ENCODE results near the gene ELOVL1. TPM values are rescaled to one million over a fixed set of nuclear protein-coding genes. Genes with fewer than 3 reads are reported as not detected.

ELOVL1 gene
- total RNA-seq, 1 experiment from 2014 or later = 46.3 TPM

DNA sequence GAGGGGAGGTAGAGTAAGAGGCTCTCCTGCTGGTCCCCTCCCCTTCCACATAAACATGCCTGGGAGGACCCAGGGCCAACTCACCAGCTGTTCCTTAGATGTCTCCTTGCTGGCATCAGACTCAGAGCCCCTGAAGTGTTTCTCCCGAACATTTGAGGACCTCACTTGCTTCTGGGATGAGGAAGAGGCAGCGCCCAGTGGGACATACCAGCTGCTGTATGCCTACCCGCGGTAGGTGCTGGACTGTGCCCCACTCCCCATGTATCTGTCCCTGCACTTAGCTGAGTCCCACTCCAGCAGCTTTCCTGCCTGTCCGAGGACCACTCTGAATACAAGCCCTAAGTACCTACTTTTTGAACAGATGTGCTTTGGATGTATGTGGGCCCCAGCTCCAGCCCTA is 29.8 kb downstream of the ELOVL1 start:
- no peak overlapping the region for H3K27ac ChIP-seq
- H3K4me1 ChIP-seq = no peaks in the 10 kb centered on the region
- H3K27me3 ChIP-seq = no peaks in the 10 kb centered on the region
- no peak for DNase-seq
- H3K36me3 ChIP-seq = no peaks in the 10 kb centered on the region
- no peak overlapping the region for H3K4me3 ChIP-seq
- H3K9me3 ChIP-seq (replicated peaks) = no peaks in the 10 kb centered on the region

DNA sequence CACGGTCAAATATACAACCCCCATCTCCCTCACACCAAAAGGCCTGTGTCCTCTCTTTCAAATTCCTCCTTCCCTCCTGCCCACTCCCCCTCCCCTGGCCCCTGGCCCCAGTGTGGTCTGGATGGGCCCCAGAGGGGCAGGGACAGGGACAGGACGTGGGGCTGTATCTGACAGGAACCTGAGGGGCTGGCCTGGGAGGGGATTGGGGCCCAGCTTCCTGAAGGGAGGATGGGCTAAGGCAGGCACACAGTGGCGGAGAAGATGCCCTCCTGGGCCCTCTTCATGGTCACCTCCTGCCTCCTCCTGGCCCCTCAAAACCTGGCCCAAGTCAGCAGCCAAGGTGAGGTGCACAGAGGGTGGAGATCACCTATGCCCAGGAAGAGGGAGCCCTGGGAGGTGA is 30.2 kb downstream of the ELOVL1 start, which contains the start of gene MPL:
TSS of gene MPL (plus strand) at position 231 of the 400 bp plus-strand sequence. CDS start at position 262, 31 bp downstream.
- H3K4me1 ChIP-seq = no peaks in the 10 kb centered on the region
- no peaks in the 10 kb centered on the region for H3K27me3 ChIP-seq
- DNase-seq = no peak
- H3K27ac ChIP-seq = no peak within 1 kb of the TSS
- H3K9me3 ChIP-seq (replicated peaks) = no peaks in the 10 kb centered on the region
- H3K4me3 ChIP-seq = no peak within 1 kb of the TSS
- no peaks in the 10 kb centered on the region for H3K36me3 ChIP-seq

DNA sequence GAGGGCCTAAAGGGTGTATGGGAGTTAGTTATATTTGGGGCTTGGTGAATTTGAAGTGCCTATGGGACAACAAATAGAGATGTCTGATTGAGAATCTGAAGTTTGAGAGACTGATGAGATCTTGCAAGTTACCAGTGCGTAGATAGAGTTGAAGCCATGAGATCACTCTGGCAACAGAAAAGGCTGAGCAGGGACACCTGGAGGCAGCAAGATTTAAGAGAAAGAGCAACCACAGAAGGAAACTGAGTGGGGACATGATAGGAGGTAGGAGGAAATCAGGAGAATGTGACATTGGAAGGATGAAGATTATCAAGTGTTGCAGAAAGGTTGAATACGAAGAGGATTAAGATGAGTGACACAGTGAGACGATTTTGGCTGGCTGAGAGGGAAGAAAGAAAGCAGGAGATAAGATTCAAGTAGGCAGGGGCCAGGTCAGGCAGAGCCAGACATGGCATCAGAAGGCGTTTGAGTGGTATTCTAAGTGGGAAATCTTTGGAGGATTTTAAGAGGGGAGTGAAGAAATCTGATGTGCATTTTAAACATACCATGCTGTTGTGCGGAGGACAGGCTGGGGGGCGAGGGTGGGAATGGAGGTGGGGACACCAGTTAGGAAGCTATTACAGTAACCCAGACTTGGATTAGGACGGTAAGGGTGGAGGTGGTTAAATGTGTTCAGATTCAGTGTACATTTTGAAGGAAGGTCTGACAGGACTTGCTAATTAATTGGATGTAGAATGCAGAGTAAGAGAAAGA is 33.2 kb downstream of the ELOVL1 start:
- H3K4me1 ChIP-seq = no peaks in the 10 kb centered on the region
- DNase-seq = no peak
- no peaks in the 10 kb centered on the region for H3K9me3 ChIP-seq (replicated peaks)
- no peak overlapping the region for H3K4me3 ChIP-seq
- no peaks in the 10 kb centered on the region for H3K36me3 ChIP-seq
- no peak overlapping the region for H3K27ac ChIP-seq
- no peaks in the 10 kb centered on the region for H3K27me3 ChIP-seq

DNA sequence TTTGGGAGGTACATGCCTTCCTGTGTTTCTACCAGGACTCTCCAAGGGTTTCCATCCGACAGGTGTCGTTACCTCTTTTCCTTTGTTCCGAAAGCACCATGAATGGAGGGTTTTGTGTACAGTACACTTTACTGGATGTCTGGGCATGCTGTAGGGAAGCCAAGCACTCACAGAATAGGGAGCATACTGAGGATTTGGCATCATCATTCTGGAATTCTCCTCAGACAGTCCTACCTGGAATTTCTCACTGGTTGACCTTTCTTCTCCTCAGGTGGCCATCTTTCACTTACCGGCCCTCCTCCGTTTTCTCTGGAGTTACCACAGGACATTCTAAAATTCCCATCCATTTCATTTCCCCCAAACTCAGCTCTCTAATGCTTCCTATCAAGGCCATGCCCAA is 36.1 kb downstream of the ELOVL1 start:
- Histone ChIP-seq H3K27me3 (no peaks in the 10 kb centered on the region), H3K9me3 (replicated peaks) (peaks cover 6% of the 10 kb centered on the region; the same call in 1 of the 2 replicates), H3K36me3 (no peaks in the 10 kb centered on the region), H3K4me1 (no peaks in the 10 kb centered on the region), H3K27ac (no peak overlapping the region), H3K4me3 (no peak overlapping the region)
- DNase-seq = no peak

DNA sequence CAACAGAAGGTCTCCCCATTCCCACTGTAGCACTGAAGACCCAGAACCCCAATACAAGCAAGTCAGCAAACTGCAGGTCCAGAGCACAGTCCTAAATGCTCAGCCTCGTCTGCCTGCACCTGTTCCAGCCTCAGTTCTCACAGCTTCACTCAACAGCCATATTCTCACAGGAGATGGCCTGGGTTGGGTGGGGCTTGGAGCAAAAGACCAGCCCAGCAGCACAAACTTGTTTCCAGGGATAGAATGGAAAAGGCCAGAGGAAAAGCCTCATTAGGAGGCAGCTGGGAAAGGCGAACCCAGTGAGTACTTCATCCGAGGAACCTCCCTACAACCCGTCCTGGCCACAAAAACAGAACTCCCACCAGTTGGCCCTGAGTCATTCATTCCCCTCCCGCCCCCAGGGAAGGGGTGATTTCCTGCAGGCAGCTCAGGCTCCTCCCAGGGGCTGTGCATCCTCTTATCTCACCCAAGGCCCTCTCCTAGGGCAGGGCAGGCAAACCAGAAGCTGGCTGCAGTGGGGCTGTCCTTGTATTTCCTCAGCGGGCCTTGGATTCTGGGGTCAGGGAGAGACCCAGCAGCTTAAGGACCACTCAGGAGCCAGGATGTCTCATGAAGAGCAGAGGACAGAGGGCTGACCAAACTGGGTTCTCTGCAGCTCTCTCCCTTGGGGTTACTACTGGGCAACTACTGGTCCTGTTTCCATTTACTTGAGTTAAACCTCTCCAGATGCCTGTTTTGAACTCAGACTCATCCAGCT is 37.6 kb downstream of the ELOVL1 start:
- Histone ChIP-seq H3K9me3 (replicated peaks) (peaks cover 6% of the 10 kb centered on the region; the same call in 1 of the 2 replicates), H3K4me1 (no peaks in the 10 kb centered on the region), H3K36me3 (no peaks in the 10 kb centered on the region), H3K4me3 (no peak overlapping the region), H3K27ac (no peak overlapping the region), H3K27me3 (no peaks in the 10 kb centered on the region)
- peak; percentile 37 to 49 for DNase-seq

DNA sequence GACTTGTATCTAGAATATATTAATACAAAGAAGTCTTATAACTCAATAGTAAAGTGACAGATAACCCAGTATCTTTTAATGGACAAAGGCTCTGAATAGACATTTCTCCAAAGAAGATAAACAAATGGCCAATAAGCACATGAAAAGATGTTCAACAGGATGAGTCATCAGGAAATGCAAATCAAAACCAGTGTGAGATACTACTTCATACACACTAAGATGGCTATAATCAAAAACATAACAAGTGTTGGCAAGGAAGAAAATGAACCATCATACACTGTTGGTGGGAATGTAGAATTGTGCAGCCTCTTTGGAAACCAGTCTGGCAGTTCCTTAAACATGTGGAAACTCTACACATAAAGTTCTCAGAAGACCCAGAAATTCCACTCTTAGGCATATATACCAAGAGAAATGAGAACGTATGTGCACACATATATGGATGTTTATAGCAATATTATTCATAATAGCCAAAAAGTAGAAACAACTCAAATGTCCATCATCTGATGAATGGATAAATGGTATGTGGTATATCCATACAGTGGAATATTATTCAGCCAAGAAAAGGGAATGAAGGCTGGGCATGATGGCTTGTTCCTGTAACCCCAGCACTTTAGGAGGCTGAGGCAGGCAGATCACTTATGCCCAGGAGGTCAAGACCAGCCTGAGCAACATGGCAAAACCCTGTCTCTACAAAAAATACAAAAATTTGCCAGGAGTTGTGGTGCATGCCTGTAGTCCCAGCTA is 40.1 kb downstream of the ELOVL1 start:
- H3K4me1 ChIP-seq = no peaks in the 10 kb centered on the region
- no peak overlapping the region for H3K27ac ChIP-seq
- no peak overlapping the region for H3K4me3 ChIP-seq
- peaks cover 6% of the 10 kb centered on the region; the same call in 1 of the 2 replicates for H3K9me3 ChIP-seq (replicated peaks)
- no peaks in the 10 kb centered on the region for H3K27me3 ChIP-seq
- no peak for DNase-seq
- no peaks in the 10 kb centered on the region for H3K36me3 ChIP-seq

DNA sequence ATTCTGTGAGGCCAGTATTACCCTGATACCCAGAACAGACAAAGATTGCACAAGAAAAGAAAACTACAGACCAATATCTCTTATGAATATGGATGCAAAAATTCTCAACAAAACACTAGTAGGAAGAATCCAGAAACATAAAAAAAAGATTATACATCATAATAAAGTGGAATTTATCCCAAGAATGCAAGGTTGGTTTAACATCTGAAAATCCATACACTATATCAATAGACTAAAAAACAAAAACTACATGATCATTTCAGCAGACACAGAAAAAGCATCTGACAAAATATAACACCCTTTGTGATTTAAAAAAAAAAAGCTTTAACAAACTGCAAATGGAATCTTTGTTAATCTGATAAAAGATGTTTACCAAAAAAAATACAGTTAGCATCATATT is 42.4 kb downstream of the ELOVL1 start:
- peaks cover 6% of the 10 kb centered on the region; the same call in 1 of the 2 replicates for H3K9me3 ChIP-seq (replicated peaks)
- no peak for DNase-seq
- no peak overlapping the region for H3K27ac ChIP-seq
- H3K36me3 ChIP-seq = no peaks in the 10 kb centered on the region
- H3K4me3 ChIP-seq = no peak overlapping the region
- H3K27me3 ChIP-seq = no peaks in the 10 kb centered on the region
- H3K4me1 ChIP-seq = no peaks in the 10 kb centered on the region

DNA sequence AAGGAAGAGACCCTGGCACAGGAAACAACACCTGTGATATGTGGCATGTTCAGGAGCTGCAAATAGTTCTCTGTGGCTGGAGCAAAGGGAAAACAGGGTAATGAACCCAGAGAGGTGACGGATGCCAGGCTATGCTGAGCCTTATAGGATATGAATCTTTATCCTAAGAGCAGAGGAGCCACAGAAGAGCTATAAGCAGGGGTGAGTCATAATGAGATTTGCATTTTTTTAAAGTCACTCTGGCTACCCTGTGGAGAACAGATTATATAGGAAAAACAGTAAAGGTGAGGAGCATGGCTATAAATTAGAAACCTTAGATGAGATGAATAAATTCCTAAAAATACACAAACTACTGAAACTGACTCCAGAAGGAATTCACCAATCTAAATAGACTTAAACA is 43.0 kb downstream of the ELOVL1 start:
- no peak overlapping the region for H3K4me3 ChIP-seq
- no peaks in the 10 kb centered on the region for H3K36me3 ChIP-seq
- DNase-seq = no peak
- no peaks in the 10 kb centered on the region for H3K27me3 ChIP-seq
- H3K27ac ChIP-seq = no peak overlapping the region
- H3K9me3 ChIP-seq (replicated peaks) = peaks cover 6% of the 10 kb centered on the region; the same call in 1 of the 2 replicates
- H3K4me1 ChIP-seq = no peaks in the 10 kb centered on the region

DNA sequence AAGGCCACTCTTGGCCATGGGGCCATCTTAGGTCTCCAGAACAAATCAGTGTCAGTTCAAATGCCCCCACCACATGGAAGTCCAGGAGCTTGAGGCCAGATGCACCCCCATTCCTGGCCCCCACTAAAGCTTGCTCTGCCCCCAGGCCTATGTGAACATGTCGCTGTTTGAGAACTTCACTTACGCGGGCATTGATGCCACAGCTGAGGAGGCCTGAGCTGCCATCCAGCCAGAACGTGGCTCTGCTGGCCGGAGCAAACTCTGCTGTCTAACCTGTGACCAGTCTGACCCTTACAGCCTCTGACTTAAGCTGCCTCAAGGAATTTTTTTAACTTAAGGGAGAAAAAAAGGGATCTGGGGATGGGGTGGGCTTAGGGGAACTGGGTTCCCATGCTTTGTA is 45.3 kb downstream of the ELOVL1 start:
- Histone ChIP-seq H3K36me3 (no peaks in the 10 kb centered on the region), H3K4me1 (no peaks in the 10 kb centered on the region), H3K27ac (no peak overlapping the region), H3K4me3 (no peak overlapping the region), H3K9me3 (replicated peaks) (no peaks in the 10 kb centered on the region), H3K27me3 (no peaks in the 10 kb centered on the region)
- DNase-seq = no peak

DNA sequence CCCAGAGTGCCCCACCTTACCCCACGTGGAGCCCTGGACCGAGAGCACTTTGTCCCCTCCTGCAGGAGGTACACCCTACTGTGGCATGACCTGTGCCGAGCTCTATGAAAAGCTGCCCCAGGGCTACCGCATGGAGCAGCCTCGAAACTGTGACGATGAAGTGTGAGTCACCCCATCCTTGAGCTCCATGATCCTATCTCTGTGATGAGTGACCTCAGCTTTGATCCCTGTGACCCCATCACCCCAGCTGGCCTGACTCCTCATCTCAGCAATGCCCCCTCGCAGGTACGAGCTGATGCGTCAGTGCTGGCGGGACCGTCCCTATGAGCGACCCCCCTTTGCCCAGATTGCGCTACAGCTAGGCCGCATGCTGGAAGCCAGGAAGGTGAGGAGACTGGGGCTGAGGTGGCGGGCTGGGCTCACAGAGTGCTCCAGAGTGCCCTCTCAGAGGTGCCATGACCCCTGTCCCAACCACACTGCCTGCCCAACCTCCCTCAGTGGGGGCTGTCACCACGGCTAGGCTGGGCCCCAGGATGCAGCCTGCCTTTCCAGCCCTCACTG is 46.4 kb downstream of the ELOVL1 start:
- no peaks in the 10 kb centered on the region for H3K27me3 ChIP-seq
- H3K27ac ChIP-seq = no peak overlapping the region
- no peak overlapping the region for H3K4me3 ChIP-seq
- no peaks in the 10 kb centered on the region for H3K4me1 ChIP-seq
- no peaks in the 10 kb centered on the region for H3K36me3 ChIP-seq
- no peaks in the 10 kb centered on the region for H3K9me3 ChIP-seq (replicated peaks)
- no peak for DNase-seq

DNA sequence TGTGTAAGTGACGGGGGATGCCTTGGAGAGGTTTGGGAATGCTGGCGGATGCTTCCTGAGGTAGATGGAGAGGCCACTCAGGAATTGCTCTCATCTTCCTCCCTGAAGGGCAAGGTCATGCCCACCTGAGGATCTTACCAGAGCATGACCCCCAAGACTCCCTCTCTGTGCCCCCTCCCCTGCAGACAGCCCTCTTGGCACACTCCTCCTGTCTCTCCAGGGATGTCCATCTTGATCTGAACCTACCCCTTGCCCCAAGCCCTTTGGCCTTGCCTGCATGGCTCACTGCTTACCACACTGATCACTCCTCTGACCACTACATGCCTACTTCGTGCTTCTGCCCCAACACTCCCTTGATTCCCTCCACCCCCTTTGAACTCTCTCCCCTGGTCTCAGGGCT is 48.0 kb downstream of the ELOVL1 start:
- H3K27ac ChIP-seq = no peak overlapping the region
- H3K36me3 ChIP-seq = no peaks in the 10 kb centered on the region
- no peak overlapping the region for H3K4me3 ChIP-seq
- no peaks in the 10 kb centered on the region for H3K9me3 ChIP-seq (replicated peaks)
- DNase-seq = no peak
- no peaks in the 10 kb centered on the region for H3K4me1 ChIP-seq
- H3K27me3 ChIP-seq = no peaks in the 10 kb centered on the region

DNA sequence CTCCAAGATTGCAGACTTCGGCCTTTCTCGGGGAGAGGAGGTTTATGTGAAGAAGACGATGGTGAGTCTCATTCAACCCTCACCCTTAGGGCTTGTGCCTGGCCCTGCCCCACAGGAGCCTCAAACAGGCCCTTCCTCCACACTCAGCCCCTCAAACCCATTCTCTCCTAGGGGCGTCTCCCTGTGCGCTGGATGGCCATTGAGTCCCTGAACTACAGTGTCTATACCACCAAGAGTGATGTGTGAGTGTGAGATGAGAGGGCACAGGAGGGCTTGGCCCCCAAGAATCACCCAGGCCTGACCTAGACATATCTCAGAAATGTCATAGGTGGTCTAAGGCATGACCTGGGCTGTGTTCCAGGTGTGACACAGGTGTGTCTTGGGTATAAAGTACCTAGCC is 48.5 kb downstream of the ELOVL1 start:
- H3K27me3 ChIP-seq = no peaks in the 10 kb centered on the region
- no peaks in the 10 kb centered on the region for H3K36me3 ChIP-seq
- H3K9me3 ChIP-seq (replicated peaks) = no peaks in the 10 kb centered on the region
- no peak overlapping the region for H3K4me3 ChIP-seq
- no peaks in the 10 kb centered on the region for H3K4me1 ChIP-seq
- H3K27ac ChIP-seq = no peak overlapping the region
- DNase-seq = no peak

DNA sequence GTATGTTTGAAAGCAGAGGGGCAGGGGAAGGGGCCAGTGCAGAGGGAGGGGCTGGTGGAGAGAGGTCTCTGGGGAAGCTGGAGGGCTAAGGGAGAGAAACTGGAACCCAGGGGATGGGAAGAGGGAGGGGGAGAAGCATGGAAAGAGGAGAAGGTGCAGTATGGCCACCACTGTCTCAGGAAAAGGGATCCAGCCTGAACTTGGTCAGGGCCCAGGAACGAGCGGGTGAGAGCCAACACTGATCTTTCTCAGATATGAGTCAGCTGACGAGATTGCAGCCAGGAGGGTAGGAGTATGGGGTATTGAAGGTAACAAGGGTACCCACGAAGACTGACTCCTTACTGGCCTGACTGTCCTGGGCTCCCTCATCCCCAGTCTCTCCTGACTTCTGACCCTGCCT is 49.0 kb downstream of the ELOVL1 start:
- H3K36me3 ChIP-seq = no peaks in the 10 kb centered on the region
- no peaks in the 10 kb centered on the region for H3K9me3 ChIP-seq (replicated peaks)
- no peaks in the 10 kb centered on the region for H3K4me1 ChIP-seq
- H3K27me3 ChIP-seq = no peaks in the 10 kb centered on the region
- no peak for DNase-seq
- H3K27ac ChIP-seq = no peak overlapping the region
- H3K4me3 ChIP-seq = no peak overlapping the region

DNA sequence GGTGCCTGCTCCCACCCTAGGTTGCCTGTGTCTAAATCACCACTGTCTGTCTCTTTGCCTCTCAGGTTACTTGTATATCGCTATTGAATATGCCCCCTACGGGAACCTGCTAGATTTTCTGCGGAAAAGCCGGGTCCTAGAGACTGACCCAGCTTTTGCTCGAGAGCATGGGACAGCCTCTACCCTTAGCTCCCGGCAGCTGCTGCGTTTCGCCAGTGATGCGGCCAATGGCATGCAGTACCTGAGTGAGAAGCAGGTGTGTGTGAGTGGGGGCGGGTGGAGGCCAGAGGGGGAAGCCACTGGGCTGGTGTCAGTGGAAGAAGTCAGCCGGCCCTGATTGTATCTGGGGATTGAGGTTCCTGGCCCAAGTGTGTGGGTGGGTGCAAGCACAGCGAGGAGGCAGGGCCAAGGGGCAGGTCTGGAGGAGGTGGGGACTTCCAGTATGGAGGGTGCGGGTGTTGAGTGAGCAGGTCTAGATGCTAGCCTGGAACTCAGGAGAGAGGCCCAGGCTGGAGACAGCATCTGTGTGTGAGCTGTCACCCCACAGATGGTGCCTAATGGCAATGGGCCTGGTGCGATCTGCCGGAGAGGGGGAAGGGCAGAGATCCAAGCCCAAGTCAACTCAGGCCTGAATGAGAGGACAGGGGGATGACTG is 49.9 kb downstream of the ELOVL1 start:
- no peak for DNase-seq
- no peak overlapping the region for H3K27ac ChIP-seq
- no peaks in the 10 kb centered on the region for H3K4me1 ChIP-seq
- H3K27me3 ChIP-seq = no peaks in the 10 kb centered on the region
- no peak overlapping the region for H3K4me3 ChIP-seq
- no peaks in the 10 kb centered on the region for H3K9me3 ChIP-seq (replicated peaks)
- no peaks in the 10 kb centered on the region for H3K36me3 ChIP-seq

Data from SJCRH30 (cell line).